ENCODE results near the gene ABCA3.

Gene ABCA3

DNA sequence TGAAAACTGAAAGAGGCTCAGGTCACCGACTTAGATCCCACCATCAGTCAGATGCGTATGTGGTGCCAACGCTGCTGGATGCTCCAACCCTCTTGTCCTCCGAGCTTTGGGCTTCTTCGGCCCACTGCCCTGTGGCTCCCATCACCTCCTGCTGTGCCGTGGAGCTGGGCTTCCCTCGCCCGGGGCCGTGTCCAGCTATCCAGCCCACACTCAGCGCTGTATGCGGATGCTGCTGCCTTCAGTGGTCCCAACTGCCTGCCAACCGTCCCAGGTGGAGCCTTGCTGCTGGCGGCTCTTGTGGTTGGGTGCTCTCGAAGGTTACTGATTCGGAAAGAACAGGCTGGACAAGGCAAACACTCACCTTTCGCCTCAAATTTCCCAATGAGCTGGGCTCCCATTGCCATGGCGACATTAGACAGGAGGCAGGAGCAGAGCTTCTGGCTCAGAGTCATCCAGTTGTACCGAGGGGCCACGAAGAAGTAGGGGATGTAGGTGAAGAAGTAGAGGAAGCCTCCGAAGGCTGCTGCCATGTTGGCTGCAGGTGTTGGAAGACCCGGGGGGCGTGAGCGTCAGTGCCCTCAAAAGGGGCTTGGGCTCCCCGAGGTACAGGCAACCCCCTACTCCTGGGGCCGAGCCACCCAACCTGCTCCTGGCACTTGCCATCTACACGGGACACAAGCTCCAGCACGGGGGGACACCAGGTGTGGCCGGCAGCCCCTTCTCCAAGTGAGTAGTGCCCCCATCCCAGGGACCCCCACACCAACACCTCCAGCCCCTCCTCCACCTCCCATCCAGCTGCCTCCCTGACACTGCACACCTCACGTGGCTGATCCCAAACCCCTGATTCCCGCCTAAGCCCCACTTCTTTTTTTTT, 32.2 kb downstream of the ABCA3 start:
- DNase-seq, result no peak

DNA sequence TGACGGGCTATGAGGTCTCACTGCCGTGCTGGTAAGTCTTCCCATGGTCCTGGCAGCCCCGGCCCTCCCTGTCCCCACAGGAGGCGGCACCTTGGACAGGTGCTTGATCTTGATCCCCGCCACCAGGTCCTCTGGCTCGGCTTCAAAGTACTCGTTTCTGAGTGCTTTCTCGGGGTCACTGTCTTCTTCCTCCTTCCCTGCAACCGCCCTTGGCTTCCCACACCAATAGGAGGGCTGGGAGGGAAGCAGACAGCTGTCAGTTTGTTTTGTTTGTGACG, 40.7 kb downstream of the ABCA3 start:
- no peak for DNase-seq

GRCh38 chr16:2299121-2299914, 41.2 kb downstream of the ABCA3 start:
- DNase-seq, result no peak

- DNase-seq, result no peak
These were observed 41.9 kb downstream of the ABCA3 start for GRCh38 chr16:2298621-2299020.

DNA sequence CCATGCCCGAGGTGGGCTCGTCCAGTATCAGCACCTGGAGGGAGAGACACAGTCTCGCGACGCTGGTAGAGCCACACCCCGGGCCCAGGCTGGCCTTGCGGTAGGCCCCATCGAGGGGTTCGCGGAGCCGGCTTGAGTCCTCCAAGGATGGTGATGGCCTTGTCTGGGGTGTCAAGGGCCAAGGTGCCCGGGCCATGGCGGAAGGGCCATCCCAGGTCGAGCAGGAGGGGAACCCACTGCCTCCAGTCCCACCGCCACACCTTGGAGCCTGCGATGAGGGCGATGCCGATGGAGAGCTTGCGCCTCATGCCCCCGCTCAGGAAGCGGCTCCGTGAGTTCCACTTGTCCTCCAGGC, 43.0 kb downstream of the ABCA3 start:
- no peak for DNase-seq

DNA sequence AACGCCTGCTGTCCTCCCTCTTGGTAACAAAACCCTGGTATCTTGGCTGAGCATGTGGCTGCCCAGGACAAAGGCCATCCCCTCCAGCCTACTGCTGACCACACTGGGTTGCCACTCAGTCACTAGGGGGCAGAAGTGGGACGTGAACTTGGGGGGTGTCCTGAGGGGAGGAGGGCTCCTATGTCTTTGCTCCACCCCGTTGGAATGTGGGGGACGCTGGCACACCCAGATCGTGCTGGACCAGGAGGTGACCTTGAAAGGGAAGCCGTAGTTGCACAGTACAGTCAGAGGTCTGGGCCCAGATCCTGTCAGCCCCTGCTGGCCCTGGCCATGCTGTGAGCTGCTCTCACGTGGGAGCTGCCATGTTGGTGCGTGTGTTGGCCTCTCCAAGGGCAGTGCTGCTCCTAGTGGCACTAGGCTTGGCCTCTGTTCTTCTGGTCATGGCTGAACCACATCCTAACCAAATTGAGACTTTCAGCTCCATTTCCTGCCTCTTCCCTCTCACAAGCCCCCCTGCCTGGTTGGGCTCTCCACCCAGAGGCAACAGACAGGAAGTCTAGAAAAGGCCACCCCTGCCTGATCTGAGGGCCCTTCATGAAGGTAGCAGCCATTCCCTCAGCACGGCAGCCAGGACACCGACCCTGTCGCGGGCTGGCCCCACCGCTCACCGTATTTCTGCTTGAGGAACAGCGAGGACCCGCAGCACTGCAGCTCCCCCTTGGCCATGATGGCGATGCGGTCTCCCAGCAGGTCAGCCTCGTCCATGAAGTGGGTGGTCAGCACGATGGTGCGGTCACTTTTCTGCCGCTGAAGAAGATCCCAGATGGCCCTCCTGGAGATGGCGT, 43.6 kb downstream of the ABCA3 start:
- no peak for DNase-seq

- DNase-seq, result no peak
These were observed 45.3 kb downstream of the ABCA3 start for GRCh38 chr16:2295056-2295798.

DNA sequence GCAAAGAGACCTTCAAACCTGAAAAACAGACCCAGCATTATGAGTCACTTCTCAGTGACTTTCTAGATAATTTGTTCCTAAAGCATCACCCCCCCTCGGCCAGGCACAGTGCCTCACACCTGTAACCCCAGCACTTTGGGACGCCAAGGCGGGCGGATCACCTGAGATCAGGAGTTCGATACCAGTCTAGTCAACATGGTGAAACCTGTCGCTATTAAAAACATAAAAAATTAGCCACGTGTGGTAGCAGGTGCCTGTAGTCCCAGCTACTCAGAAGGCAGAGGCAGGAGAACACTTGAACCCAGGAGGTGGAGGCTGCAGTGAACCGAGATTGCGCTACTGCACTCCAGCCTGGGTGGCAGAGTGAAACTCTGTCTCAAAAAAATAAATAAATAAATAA, 48.3 kb downstream of the ABCA3 start:
- DNase-seq, result no peak

DNA sequence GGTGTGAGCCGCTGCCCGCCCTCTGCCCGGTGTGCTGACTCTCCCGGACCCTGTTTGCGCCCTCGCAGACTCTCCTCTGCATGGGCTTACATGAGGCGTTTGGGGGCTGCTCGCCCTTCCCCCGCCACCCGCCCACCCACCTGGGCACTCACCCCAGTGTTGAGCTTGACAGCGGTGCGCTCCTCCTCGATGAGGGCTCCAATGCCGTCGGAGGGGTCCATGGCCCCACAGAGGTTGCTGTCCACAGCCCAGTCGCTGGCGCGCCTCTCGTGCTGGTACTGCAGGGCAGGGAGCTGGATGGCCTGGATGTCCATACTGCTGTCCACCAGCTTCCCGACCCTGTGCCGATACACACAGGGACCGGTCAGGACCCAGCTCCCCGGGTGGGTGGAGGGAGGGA, 51.2 kb downstream of the ABCA3 start:
- DNase-seq, result no peak

GRCh38 chr16:2288726-2289125, 51.8 kb downstream of the ABCA3 start:
- no peak for DNase-seq

DNA sequence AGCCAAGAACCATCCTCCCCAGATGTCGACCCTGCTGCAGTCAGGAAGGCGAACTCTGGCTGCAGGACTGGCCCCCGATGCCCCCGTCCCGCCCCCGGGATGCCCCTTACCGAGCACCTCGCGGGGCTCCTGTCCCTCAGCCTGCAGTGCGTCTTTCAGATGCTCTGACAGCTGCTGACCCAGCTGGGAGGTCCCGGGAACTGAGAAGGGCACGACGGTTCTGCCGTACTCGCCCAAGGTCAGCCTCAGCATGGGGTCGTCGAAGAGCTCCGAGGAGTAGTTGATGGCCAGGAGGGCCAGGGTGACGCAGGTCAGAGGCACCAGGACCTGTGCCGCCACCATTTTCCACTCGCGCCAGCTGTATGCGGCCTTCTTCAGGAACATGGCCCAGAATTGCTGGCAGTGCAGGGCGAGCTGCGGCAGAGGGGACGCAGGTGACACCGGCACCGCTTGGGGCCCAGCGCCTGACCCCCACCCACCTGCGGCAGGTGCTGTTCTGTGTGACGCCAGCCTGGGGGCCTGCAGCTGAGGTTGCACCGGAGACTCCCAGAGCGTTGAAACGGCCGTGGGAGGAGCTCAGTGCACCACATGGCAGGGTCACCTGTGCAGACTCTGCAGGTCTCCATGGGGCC, 52.5 kb downstream of the ABCA3 start:
- no peak for DNase-seq

DNA sequence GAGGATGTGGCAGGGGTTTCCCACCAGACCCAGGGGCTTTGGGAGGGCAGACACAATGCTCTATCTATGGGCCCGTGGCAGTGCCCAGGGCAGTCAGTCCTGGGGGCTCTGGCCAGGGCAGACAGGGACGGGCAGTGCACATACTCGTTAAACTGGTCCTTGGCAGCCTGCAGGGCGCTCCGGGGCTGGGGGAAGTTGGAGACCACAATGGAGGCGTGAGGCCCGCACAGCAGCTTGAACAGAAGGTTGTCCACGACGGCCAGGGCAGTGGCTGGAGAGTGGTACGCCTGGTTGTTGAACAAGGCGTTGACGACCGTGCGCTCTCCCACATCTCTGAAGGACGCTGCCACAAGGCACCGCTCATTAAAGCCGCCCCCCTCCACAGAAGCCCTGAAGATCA, 54.0 kb downstream of the ABCA3 start:
- DNase-seq, result no peak

DNA sequence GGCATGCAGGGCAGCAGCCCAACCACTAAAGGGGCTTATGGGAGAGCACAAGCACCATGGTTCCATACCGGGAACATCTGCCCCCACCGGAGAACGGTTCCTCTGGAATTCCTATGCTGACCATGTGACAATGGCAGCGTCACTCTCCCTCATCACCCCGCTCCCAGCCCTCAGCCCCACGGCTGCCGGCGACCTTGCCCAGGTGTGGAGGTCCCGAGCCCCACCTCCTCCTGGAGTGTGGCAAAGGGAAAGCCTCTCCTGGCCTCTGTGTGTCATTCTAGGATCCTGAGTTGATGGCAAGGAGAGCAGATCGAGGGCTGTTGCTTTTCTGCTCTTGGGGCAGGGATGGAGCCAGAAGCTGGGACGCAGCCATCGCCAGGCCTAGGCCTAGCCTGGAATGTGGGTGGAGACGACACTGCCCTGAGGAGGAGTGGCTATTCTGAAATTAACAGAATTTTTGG, 54.8 kb downstream of the ABCA3 start:
- DNase-seq, result no peak

- DNase-seq, result no peak
These were observed 55.5 kb downstream of the ABCA3 start for GRCh38 chr16:2284797-2285576.

- DNase-seq, result no peak
These were observed 56.3 kb downstream of the ABCA3 start for GRCh38 chr16:2284001-2284770.

- no peak for DNase-seq
These were observed 57.5 kb downstream of the ABCA3 start for GRCh38 chr16:2282866-2283555.

DNA sequence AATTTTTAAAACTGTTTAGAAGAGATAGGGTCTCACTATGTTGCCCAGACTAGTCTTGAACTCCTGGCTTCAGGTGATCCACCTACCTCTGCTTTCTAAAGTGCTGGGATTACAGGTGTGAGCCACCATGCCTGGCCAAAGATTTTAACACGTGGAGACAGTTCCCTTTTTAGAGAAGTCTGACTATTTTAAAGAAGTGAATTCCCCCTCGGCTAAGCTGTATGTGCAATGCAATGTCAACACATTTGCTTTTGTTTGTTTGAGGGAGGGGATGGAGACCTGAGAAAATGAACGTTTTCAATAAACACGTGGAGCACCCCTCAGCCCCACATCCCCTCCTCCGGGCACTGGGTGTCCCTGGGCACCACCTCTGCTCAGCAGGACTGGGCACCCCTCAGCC, 58.3 kb downstream of the ABCA3 start:
- no peak for DNase-seq

DNA sequence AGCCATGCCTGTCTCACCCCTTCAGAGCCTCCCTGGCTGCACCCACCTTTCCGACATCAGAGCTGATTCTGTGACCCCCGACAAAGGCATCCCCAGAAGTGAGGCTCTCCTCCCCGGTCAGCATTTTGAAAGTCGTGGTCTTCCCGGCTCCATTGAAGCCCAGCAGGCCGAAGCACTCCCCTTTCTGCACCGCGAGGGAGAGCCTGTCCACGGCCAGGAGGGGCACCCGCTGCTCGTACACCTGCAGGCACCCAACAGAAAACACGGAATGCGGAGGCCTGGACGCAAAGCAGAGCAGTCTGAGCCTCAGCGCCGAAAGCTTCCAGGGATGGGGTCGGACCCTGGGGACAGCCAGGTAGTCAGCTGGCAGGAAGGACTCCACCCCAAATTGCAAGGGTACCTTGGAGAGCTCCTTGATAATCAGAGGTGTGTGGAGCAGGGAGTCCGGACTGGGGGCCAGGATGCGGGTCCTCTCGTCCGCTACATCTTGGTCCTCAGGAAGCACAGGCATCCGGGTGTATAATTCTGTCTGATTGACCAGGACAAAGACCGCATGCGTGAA, 59.5 kb downstream of the ABCA3 start:
- DNase-seq, result no peak

GRCh38 chr16:2280461-2280860, 60.1 kb downstream of the ABCA3 start:
- no peak for DNase-seq

All from activated CD8-positive, alpha-beta memory T cell treated with anti-CD3 and anti-CD28 coated beads, Interleukin-2, amount 50 U/mL, for 4 hours (primary cell).